GM21619 (cell line): ENCODE results near the gene MACROD2.
"Not testable (repeated sequence)": the region's sequence is repeated elsewhere in the genome, so short reads cannot be mapped to it uniquely, and the experiment has no call there.

Experiments used
- ATAC-seq: cut with Tn5 transposase; IDR thresholded peaks from one replicate; pipeline ENCODE4 v1.9.1; 2021; ENCODE audit not compliant: unreplicated experiment

MACROD2 gene

GRCh38 chr20:15185913-15186312 is 1190.6 kb downstream of the MACROD2 start:
- ATAC-seq = no peak

GRCh38 chr20:15187612-15188011 is 1192.3 kb downstream of the MACROD2 start:
- no peak for ATAC-seq

- ATAC-seq = no peak
Measured at GRCh38 chr20:15188415-15188814, 1193.1 kb downstream of the MACROD2 start.

GRCh38 chr20:15191082-15191723 is 1195.9 kb downstream of the MACROD2 start:
- ATAC-seq = no peak

- ATAC-seq = no peak
Measured at GRCh38 chr20:15195378-15195777, 1200.1 kb downstream of the MACROD2 start.

- no peak for ATAC-seq
Measured at GRCh38 chr20:15196547-15197255, 1201.4 kb downstream of the MACROD2 start.

- ATAC-seq = not testable (repeated sequence)
Measured at GRCh38 chr20:15198017-15198416, 1202.7 kb downstream of the MACROD2 start.

GRCh38 chr20:15199698-15200097 is 1204.4 kb downstream of the MACROD2 start:
- ATAC-seq = peak; percentile 54

- peak; percentile 73 for ATAC-seq
Measured at GRCh38 chr20:15200147-15200565, 1204.8 kb downstream of the MACROD2 start.

GRCh38 chr20:15201602-15202001 is 1206.3 kb downstream of the MACROD2 start:
- no peak for ATAC-seq

- ATAC-seq = no peak
Measured at GRCh38 chr20:15204234-15204633, 1208.9 kb downstream of the MACROD2 start.

- no peak for ATAC-seq
Measured at GRCh38 chr20:15205028-15205427, 1209.7 kb downstream of the MACROD2 start.

- ATAC-seq = no peak
Measured at GRCh38 chr20:15205719-15206118, 1210.4 kb downstream of the MACROD2 start.

GRCh38 chr20:15209537-15209936 is 1214.2 kb downstream of the MACROD2 start:
- ATAC-seq = no peak

GRCh38 chr20:15214051-15214450 is 1218.7 kb downstream of the MACROD2 start:
- no peak for ATAC-seq

- ATAC-seq = no peak
Measured at GRCh38 chr20:15220009-15220656, 1224.8 kb downstream of the MACROD2 start.

- ATAC-seq = no peak
Measured at GRCh38 chr20:15220778-15221565, 1225.7 kb downstream of the MACROD2 start.

GRCh38 chr20:15222502-15223330 is 1227.4 kb downstream of the MACROD2 start:
- ATAC-seq = no peak

- ATAC-seq = no peak
Measured at GRCh38 chr20:15224199-15224598, 1228.9 kb downstream of the MACROD2 start.

GRCh38 chr20:15227102-15227501 is 1231.8 kb downstream of the MACROD2 start:
- no peak for ATAC-seq
